ENCODE data around the gene CDK13. TPM values are rescaled to one million over a fixed set of nuclear protein-coding genes. Genes with fewer than 3 reads are reported as not detected.

CDK13 gene
- total RNA-seq, 1 experiment from 2014 or later, result 52.2 TPM

DNA sequence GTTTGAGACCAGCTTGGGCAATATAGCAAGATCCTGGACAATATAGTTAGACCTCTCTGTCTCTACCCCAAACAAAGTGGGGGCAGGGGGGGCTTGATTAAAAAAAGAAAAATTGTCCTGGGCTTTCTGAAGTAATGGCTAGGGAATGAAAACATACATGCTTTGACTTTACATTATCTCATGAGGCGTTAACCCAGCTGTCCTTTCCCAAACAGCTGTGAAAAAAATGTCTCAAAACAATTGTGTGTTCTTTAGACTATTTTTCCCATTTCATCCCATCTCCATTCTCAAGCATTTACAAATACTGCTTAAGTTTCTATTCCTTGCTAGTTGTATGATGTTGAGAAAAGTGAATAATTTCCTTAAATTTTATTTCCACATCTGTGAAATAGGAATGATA lies 27.0 kb upstream of the CDK13 start:
- WGBS (ENCODE audit: extremely low coverage, insufficient read length, low lambda C conversion rate), result no CpG with 5 or more reads among the region's 1 CpG
- no peaks in the 10 kb centered on the region for H3K79me2 ChIP-seq (ENCODE audit: insufficient read depth, low read length)
- no peak overlapping the region for H2BK12ac ChIP-seq (ENCODE audit: insufficient read length, low read depth, low read length)
- H3K27ac ChIP-seq (ENCODE audit: insufficient read length, low read depth, low read length), result no peak overlapping the region
- no peak overlapping the region for H4K8ac ChIP-seq (replicated peaks; ENCODE audit: insufficient read length, low read depth, low read length)
- H2BK5ac ChIP-seq (ENCODE audit: insufficient read length, low read length), result no peak overlapping the region
- H3K4me3 Mint-ChIP-seq, result no peak overlapping the region
- no peak overlapping the region for H2AFZ ChIP-seq (ENCODE audit: low read length)
- DNase-seq, result no peak
- H3K14ac ChIP-seq (ENCODE audit: insufficient read depth, low read length), result no peak overlapping the region
- TF ChIP-seq, protein P1, sequence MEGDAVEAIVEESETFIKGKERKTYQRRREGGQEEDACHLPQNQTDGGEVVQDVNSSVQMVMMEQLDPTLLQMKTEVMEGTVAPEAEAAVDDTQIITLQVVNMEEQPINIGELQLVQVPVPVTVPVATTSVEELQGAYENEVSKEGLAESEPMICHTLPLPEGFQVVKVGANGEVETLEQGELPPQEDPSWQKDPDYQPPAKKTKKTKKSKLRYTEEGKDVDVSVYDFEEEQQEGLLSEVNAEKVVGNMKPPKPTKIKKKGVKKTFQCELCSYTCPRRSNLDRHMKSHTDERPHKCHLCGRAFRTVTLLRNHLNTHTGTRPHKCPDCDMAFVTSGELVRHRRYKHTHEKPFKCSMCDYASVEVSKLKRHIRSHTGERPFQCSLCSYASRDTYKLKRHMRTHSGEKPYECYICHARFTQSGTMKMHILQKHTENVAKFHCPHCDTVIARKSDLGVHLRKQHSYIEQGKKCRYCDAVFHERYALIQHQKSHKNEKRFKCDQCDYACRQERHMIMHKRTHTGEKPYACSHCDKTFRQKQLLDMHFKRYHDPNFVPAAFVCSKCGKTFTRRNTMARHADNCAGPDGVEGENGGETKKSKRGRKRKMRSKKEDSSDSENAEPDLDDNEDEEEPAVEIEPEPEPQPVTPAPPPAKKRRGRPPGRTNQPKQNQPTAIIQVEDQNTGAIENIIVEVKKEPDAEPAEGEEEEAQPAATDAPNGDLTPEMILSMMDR (conservative IDR thresholded peaks at IDR 0.05), result no peak
- H3K18ac ChIP-seq (ENCODE audit: insufficient read length, low read depth, low read length), result no peak overlapping the region
- no peaks in the 10 kb centered on the region for H3K9me3 ChIP-seq (ENCODE audit: control insufficient read depth, low read depth, low read length)
- 0 out of 2 replicates have a peak, but pooled peaks cover 2% of the 10 kb centered on the region for H3K4me1 ChIP-seq (ENCODE audit: insufficient read depth, low read length)
- no peaks in the 10 kb centered on the region for H3K23me2 ChIP-seq (ENCODE audit: insufficient read length, low read depth, low read length, poor library complexity, severe bottlenecking)
- no peaks in the 10 kb centered on the region for H4K20me1 ChIP-seq (ENCODE audit: control insufficient read depth, insufficient read depth, insufficient read length)
- H3K4ac ChIP-seq (ENCODE audit: low read depth, low read length), result no peak overlapping the region
- H3K36me3 Mint-ChIP-seq (ENCODE audit: insufficient read depth in 1 of 3, low read depth in 3 of 3), result no peaks in the 10 kb centered on the region; a peak in 1 of 7 replicates
- H3K27me3 Mint-ChIP-seq (ENCODE audit: low read depth), result peaks cover 2% of the 10 kb centered on the region; the same call in 1 of the 2 replicates
- no peak overlapping the region for H2BK20ac ChIP-seq (ENCODE audit: low read depth, low read length, poor library complexity, severe bottlenecking)
- no peak overlapping the region for H3K27ac Mint-ChIP-seq
- H3K23ac ChIP-seq (ENCODE audit: insufficient read length, low read depth, low read length), result no peak overlapping the region
- H3K27me3 ChIP-seq (ENCODE audit: insufficient read depth, low read length), result no peaks in the 10 kb centered on the region
- no peak overlapping the region for H3K4me2 ChIP-seq (ENCODE audit: insufficient read depth, insufficient read length, low read length)
- H2BK120ac ChIP-seq (ENCODE audit: low read depth, low read length, poor library complexity, severe bottlenecking), result no peak overlapping the region
- no peak overlapping the region for H2BK15ac ChIP-seq (ENCODE audit: low read depth, low read length)
- H4K5ac ChIP-seq (ENCODE audit: insufficient read length, low read depth, low read length), result no peak overlapping the region
- no peak overlapping the region for H3K56ac ChIP-seq (ENCODE audit: insufficient read length, low read depth, low read length)
- peaks cover 0 to 3% of the 10 kb centered on the region in 2 experiments; a peak in 2 of 5 replicates for H3K9me3 Mint-ChIP-seq
- H4K91ac ChIP-seq (ENCODE audit: insufficient read length, low read depth, low read length), result no peak overlapping the region
- no peak overlapping the region for H2AK5ac ChIP-seq (ENCODE audit: insufficient read length, low read length)
- peaks cover 19 to 29% of the 10 kb centered on the region in 2 experiments for H3K4me1 Mint-ChIP-seq
- H3K9ac ChIP-seq (ENCODE audit: extremely low read depth, insufficient read length, low read length), result no peak overlapping the region
- H3K79me1 ChIP-seq (ENCODE audit: insufficient read depth, low read depth, low read length, poor library complexity, severe bottlenecking), result no peaks in the 10 kb centered on the region
- no peak overlapping the region for H3T11ph ChIP-seq (ENCODE audit: low read length)
